AG09319 (cell line): ENCODE data around the gene TSPEAR.

Experiments
- DNase-seq: peaks from one replicate; pipeline ENCODE4 v3.0.0-alpha.2; 2010; ENCODE audit warnings: low read depth; ENCODE audit errors: extremely low read depth
- TF ChIP-seq, protein P1 (sequence below): IDR thresholded peaks from 2 replicates; pipeline ENCODE4 v1.5.1; 2011; ENCODE audit warnings: low read depth, mild to moderate bottlenecking, inconsistent platforms, low read length, moderate library complexity

TSPEAR gene

DNA sequence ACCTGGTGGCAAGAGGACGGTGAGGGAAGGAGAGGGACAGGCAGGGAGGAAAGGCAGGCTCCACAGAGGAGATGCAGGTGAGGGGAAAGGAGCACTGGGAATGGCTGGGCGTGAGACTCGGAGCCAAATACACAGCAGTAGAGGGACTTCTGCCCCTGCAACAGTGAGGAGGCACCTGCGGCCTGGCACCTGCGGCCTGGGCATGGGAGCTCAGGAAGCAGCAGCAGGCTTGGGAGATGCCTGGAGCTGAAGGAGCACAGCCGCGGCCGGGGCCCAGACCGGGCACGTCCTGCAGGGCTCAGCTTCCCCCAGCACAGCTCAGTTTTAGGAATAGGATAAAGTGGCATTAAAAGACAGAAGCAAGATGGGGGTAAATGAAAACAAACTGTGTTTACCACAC lies 20.9 kb upstream of the TSPEAR start:
- DNase-seq, result no peak
- TF ChIP-seq, protein P1, sequence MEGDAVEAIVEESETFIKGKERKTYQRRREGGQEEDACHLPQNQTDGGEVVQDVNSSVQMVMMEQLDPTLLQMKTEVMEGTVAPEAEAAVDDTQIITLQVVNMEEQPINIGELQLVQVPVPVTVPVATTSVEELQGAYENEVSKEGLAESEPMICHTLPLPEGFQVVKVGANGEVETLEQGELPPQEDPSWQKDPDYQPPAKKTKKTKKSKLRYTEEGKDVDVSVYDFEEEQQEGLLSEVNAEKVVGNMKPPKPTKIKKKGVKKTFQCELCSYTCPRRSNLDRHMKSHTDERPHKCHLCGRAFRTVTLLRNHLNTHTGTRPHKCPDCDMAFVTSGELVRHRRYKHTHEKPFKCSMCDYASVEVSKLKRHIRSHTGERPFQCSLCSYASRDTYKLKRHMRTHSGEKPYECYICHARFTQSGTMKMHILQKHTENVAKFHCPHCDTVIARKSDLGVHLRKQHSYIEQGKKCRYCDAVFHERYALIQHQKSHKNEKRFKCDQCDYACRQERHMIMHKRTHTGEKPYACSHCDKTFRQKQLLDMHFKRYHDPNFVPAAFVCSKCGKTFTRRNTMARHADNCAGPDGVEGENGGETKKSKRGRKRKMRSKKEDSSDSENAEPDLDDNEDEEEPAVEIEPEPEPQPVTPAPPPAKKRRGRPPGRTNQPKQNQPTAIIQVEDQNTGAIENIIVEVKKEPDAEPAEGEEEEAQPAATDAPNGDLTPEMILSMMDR, result no peak

GRCh38 chr21:44730951-44731579 lies 19.7 kb upstream of the TSPEAR start:
- TF ChIP-seq, protein P1, result no peak
- no peak for DNase-seq

DNA sequence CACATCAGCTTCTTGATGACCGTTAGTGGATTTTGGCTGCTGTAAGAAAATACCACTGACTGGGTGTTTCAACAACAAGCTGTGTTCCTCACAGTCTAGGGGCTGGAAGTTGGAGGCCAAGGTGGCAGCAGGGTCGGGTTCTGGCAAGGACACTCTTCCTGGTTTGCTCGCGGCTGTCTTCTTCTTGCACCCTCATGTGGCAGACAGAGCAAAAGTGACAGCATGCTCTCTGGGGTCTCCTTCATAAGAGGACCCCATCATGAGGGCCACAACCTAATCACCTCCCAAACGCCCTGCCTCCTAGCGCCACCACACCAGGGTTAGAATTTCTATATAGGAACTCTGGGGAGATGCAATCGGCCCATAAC lies 18.6 kb upstream of the TSPEAR start:
- no peak for DNase-seq
- TF ChIP-seq, protein P1, result no peak

GRCh38 chr21:44729336-44730027 lies 18.1 kb upstream of the TSPEAR start:
- no peak for DNase-seq
- TF ChIP-seq, protein P1, result no peak

DNA sequence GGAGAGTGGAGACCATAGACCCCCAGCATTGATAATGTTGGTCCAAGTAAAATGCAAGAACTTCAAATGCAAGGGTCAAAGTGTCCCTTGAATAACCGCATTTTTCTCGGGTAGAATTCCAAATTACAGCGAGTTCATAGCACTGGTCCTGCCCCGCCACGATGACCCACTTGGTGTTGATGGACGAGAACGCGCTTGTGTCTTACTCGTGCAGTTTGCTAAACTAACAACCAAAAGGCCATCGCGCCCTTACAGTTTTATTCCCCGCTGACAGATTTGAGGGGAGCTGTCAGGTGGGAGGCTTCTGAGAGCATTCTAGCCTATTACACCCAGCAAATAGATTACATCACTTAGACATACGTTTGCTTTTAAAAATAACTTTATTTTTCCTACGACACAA lies 17.3 kb upstream of the TSPEAR start:
- TF ChIP-seq, protein P1, result no peak
- DNase-seq, result no peak

DNA sequence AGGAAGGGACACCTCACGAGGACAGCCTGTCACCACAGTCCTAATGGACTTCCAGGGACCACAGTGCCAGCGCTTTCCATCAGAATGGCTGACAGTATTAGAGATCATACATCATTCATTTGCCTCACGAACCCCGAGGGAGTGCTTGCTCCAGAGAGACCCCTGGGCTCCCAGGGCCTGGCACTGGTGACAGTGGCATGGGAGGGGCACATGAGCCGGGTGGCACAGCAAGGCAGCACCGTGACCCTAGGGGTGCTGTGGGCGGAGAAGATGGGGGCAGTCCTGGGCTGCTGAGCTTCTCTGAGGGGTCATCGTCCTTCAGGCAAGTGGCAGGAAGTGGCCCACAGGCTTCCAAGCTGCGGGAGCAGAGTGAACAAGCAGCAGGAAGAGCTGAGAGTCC lies 16.4 kb upstream of the TSPEAR start:
- DNase-seq, result no peak
- TF ChIP-seq, protein P1, result no peak

- TF ChIP-seq, protein P1, result no peak
- no peak for DNase-seq
Observed at GRCh38 chr21:44727321-44727720, 15.9 kb upstream of the TSPEAR start.
